NCI-H345 treated with DMSO at 0.1 percent for 48 hours (cell line): ENCODE results near the gene BAZ2A.
A peak's percentile ranks its signal among the peaks of the same experiment; 100 is the strongest.

ENCODE experiments used
- DNase-seq: peaks from one replicate; lab custom pipeline; 2025; ENCODE audit not compliant: unreplicated experiment; lab: John Stamatoyannopoulos, UW

Gene BAZ2A

DNA sequence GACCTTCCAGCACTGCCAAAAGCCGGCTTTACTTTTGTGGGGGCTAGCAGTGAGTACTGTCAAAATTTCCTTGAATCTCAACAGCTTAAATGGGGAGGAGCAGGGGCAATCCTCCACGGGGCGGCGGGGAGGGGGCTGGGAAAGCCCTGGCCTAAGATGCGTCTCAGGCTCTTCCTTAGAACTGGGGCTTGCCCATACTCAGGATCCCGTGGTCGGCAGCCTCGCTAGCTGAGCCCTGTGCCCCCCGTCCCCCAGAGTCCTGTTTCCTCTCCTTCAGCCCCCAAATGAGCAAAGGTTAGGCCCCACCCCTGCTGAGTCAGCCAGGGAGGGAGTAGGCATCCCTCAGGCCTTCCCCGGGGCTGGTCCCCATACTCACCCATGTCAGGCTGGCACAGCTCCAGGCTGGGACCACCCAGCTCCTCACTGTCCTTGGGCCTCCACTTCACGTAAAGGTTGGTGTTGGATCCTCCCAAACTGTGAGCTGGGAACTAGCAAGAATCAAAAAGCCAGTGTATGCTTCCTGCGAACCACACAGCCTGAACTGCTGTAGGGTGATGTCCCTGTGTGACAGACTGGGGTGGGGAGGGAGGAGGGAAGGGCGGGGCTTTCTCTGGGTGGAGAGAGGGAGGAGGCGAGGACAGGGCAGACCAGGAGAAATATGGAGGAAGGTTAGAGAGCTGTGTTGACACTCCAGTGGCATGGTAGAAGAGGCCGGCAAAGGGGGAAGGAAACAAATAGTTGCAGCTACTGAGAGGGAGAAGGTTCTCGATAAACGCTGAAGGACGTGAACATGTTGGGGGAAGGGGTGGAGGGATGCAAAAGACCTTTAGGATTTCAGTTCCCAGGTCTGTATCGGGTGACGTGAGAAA lies 5.9 kb upstream of the BAZ2A start:
- peak; percentile 72 for DNase-seq

DNA sequence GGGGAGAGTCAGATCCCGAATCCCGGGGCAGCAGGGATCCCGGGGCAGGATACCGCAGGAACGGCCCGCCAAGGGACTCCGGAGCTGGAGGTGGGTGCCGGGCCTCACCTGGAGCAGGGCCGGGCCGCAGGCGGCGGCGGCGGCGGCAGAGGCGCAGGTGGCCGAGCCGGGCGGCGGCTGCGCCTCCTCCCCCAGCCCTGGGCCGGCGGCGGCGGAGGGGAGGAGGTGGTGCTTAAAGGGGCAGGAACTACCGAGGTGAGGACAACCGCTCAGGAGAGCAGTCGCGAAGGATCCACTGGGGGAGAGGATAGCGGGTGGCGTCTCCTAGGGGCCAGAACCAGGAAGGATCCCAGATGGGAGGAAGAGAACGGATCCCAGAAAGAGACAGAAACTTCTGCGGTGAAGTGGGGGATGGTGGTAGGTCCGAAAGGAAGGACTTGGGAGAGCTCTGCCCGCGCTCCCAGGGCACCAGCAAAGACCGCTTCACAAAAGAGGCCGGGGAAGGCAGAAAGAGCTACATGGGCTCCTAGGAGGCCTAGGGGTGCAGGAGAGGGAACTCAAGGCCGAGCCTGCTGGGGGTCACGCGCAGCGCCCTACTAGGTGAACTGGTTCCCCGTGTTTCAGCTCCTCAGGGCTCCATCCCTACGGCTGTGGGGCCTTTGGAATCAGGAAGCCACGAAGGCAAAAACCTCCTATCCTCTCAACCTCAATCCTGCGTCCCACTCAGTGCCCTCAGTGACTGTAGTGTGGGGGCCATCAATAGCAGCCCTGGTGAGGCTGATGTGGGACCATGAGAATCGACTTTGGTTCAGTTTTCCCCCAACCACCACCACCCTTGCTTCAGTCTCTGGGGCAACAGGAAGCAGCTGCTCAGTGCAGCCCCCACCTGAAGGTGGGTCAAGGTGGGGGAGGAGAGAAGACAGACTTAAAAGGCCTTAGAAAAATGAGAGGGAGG lies 5.0 kb upstream of the BAZ2A start:
- DNase-seq: peak; percentile 33

DNA sequence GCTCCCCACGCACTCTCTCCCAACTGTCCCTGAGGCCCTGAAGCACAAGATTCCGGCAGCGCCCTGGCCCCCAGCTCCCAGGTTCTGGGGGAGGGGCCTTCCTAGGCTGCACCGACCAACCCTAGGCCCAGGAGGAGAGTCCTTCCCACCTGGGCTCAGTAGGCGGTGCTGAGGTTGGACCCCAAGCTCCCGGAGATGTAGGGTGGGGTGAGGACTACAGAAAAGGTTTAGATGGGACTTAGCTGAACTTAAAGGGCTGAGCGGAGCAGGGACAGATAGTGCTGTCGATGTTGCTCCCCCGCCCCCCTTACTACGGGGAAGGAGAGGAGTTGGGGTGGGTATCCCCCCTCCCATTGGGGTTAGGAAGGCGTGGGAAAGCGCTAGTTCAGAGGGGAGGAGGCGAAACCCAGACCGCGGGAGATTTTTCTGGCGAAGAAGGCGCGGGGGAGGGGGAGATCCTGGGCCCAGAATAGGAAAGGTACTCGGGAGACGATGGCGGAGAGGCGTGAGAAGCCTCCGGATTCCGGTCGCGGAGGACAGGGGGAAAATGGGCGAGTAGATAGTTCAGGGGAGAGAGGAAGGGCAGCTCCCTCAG lies 4.2 kb upstream of the BAZ2A start:
- peak; percentile 36 for DNase-seq

DNA sequence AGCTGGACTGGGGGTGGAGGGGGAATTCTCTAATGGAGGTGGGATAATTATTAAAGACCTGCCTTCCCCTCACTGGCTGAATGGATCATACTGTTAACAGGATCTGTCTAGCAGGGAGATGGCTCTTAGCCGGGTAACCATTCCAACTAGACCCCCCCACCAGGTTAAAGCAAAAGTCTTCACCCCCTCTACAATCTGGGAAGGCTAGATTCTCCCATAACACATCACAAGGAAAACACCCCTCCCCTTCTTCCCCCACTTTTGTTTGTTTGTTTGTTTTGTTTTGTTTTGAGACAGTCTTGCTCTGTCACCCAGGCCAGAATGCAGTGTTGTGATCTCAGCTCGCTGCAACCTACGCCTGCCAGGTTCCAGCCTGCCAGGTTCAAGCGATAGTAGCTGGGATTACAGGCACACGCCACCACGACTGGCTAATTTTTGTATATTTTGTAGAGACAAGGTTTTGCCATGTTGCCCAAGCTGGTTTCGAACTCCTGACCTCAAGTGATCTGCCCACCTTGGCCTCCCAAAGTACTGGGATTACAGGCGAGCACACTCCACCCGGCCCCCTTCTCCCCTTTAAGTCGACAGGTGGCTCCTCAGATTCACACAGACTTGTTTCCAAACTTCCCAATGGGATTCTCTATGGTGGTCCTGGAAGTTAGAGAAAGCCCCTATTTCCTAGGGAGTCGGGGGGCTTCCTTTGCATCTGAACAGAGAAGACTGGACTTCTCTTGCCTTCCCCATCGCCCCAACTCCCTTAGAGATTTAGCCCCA lies 3.5 kb upstream of the BAZ2A start:
- DNase-seq: no peak

DNA sequence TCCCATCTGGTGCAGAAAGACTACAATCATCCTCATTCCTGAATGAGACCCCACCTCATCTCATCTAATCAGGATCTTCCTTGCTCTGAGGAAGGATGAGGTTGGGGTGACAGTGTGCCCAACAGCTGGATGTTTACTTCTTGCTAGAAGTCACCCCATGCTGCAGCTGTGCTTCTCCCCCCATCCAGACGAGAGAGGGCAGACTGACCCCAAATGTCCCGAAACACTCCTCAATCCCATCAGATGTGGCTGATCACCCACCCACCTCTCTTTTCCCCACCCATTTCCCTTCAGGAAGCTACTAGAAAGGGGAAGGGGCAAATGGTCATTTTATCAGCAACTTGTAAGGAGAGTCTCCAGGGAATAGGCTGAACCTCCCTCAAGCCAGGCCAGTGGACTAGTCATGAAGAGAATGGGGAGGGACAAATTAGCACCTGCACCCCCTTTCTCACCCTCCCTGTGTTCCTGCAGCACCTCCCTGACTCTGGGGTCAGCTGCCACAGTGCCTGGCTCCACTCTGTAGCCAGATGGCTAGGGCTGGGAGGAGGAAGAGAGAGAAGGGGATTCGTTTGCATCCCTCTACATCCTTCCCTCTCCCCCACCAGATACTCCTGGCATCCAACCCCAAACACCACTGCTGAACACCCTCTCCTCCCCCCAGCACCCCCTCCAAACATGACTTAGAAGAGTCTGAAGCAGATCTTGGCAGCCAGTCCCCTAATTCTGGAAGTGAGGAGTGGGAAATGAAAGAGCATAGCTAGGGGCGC lies 2.8 kb upstream of the BAZ2A start:
- DNase-seq: no peak

DNA sequence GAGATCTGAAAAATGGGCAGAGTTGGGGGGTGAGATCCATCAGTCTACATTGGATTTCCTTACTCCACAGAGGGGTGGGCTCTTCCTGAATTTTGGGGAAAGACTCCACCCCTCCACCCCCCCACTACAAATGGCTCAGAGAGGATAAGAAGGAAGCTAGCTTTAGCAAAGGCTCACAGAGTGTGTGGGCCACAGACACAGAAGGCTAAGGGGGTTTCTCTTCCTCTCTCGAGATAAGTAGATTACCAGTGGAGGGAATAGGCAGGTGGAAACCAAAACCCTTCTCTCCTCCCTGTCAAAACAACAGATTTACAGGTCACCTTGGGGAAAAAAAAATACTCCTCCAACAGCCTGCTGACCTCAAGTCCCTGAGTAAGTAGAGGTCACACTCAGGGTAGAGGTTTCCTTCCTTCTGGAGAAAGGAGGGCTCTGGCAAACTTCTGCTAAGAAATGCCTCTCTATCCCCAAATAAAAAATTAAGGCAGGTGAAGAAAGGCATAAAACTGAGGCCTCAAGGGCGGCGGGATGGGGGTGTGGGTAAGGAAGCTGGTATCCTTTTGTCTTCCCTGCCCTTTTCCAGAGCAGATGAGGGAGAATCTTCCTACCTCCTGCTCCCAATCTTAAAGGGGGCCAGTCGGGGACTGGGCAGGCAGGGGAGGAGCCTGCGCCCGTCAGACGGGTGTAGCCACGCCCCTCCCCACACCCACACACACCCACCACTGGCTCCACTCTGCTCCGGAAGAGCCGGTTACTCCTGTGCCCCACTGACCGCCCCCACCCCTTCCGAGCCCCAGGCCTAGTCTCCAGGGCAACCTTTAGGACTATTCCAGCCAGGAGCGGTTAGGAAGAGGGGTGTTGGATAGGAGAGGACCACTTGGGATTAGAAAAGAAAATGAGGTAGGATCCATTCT lies 1.9 kb upstream of the BAZ2A start:
- DNase-seq: peak; percentile 16

DNA sequence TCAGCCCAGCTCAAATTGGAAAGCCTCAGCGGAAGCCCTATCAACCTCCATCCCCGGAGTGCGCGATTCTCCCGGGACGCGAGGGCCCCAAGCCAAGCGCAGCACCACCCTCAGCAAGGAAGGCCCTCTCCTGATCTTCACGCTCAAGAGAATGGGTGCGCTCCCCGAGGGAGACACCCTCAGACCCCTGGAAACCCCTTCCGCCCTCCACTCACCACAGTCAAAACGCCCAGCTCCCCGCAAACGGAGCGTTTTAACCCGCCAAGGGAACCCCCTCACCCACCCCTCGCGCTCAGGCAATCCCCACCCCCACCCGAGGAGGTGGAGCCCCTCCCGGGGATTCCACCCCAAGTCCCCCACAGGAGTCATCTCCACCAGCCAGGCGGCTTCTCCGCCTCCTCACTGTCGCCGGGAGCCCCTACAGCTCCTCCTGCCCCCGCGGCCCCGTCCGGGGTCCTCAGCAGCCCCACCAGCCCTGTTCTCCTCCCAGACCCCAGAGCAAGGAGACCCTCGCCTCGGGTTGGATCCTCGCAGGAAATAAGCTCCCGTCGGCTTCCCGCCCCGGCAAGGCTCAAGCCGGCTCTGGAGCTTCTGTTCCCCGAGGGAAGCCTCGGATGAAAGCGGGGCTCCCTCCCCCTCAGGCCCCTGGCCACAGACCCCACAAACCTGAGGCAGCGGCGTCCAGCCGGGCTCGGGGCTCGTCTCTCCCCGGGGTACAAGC lies 507 bp downstream of the BAZ2A start:
- no peak for DNase-seq

DNA sequence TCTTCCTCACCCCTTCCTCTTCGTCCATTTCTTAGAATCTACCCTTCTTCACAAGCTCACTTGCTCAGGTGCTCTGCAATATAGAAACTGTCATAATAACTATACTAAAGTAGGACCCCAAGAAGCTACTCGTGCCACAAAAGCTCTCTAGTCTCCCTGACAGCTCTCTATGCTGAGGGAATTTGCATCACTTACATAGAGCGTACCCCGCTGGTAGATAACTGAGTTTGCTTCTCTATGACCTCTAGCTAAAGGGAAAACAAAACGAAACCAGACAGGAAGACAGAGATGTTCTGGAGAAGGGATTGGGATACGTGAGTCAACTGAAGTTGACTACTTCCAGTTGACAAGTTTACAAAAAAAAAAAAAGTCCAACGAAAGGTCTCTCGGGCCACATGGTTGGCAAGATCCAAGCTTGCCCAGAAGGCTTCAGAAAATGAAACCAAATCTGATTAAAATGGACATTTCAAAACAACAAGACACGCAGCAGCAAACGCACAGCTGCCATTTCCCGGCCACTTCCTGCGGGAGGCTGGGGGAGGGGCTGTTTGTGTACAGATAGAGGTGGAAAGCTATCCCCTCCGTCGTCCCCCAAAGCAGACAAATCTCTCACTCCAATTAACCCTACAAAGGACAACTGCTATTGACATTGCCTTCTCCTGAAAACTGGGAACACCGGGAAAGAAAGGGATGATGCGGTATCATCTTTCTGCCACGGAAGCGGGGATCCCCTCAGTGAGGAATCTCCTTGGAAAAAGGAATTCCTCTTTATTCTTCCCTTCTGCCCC lies 1.3 kb downstream of the BAZ2A start:
- DNase-seq: peak; percentile 38

DNA sequence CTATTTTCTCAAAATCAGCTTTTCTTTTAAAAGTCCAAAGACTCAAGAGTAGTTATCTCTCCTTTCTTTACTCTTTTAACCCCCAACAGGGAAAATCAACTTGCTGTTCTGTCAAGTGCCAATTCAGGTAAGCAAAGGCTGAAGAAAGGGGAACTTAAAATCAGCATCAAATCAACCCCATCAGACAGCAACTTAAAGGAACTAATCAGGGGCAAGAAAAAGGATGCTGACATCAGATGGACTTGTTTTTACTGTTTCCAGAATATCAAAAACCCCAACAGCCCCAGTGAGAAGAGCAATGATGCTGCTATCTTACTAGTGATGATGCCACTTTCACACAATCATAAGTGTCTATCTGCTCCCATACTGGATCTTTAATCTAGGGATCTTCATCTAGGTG lies 3.4 kb downstream of the BAZ2A start:
- DNase-seq: no peak

DNA sequence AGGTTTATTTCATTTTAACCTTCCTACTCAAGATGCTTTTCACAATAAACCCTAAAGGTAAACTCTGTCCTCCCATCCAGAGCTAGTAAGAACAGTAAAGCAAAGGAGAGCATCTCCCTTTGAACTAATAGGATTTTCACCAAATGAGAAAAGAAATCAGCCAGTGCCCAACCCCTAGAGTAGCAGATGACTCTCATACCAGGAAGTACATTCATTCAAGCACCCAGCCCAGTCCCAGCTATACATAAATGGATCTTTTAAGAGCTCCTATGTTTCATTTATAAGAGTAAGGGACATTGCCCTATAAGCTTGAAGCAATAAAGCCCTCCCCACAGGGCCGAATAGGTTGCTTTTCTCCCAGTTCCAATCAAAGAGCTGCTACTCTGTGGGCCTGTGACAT lies 7.6 kb downstream of the BAZ2A start:
- no peak for DNase-seq

DNA sequence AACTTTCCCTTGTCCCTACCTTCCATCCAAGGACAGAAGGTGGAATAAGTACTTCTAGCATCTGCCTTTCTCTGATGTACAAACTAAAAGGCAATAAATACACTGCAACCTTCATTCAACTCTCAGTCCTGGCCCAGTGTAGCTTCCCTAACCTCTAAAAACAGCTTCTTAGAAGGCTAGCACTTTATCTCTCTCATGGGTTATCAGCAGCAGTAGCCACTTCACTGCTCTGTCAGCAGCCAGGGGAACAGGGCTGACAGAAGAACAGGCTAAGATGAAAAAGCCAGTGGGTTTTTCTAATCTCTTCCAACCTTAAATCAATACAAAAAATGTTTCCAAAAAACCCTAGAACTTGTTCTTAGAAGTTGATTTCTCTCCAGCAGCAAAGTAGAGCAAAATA lies 13.2 kb downstream of the BAZ2A start:
- DNase-seq: no peak

DNA sequence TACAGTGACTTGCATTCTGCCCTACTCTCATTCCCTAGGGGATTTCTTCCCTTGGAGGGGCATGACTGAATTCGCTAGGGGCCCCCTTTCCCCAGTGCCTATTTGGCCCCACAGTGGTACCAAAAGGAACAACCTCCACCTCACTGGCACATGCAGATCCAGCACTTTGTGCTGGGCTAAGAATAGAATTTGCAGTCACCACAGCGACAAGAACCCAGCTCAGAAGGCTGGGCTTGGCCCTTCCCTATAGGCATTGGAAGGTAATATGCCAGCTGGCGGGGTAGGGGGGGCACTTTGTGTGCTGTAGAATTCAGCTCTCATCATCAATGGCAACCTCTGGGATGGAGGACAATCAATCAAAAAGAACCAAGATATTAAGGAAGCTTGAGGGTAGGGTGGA lies 13.9 kb downstream of the BAZ2A start:
- no peak for DNase-seq

DNA sequence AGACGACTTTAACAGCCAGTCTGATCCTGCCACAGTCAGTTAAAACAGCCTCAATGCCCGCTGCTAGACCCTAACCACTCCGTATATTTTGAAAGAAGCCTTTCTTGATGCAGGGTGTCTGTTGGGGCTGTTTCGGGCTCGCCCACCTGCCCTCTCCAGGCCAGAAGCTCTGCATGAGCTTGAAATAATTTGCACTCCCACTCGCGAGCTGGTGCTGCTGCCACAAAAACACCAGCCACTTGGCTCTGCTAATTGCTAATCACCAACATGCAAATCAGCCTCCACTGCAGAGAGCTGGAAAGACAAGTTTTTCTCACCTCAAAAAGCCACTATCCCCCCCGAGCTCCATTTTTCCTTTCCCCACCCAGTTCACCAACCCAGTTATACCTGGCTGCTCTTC lies 15.5 kb downstream of the BAZ2A start:
- no peak for DNase-seq

DNA sequence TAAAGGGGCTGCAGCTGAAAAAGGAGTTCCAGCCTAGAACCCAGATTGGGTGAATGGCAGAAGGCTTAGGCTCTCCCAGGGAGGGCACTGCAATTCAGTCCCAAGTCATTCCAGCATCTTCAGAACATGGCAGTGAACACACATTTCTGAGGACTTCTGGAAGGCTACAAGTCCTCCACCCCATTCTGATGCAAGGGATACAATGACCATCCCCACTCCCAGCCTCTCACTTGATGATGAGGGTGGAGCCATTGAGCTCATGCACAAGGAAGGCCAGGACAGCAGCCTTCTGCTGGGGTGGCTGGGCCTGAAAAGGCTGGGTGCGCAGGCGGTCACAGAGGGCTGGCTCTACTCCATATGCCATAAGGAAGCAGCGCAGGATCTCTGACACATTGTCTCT lies 25.8 kb downstream of the BAZ2A start:
- no peak for DNase-seq

DNA sequence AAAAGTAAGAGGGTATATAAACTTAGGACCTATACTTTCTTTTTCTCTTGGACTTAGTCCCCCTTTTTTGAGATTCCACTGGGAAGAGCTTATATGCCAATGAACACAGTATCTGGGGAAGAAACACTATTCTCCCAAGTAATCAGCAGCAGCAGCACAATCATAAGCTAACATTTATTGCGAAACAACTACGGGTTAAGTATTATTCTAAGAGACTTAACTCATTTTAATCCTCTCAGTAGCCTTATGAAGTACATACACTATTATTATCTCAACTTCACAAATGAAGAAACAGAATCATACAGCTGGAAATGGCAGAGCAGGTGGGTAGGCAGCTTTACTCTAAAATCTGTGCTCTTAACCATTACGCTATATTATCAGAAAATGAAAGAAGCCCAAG lies 27.9 kb downstream of the BAZ2A start:
- DNase-seq: no peak

DNA sequence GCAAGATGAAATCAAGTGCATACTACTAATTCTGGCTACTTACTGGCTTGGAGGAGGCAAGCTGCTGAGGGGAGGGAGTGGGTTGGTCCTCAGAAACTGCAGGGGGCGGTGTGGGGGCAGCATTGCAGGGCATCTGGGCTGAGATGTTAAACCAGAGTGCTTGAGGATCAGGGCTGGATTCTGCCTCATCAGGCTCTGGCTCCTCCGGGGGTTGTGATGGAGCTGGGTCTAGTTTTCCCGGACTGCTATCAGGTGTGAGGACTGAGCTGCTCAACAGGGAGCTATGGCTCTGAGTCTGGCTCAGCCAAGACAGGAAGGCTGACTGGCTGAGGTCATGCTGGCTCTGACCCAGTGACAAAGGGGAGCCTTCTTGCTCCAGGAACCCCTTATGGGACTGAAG lies 28.6 kb downstream of the BAZ2A start:
- no peak for DNase-seq

DNA sequence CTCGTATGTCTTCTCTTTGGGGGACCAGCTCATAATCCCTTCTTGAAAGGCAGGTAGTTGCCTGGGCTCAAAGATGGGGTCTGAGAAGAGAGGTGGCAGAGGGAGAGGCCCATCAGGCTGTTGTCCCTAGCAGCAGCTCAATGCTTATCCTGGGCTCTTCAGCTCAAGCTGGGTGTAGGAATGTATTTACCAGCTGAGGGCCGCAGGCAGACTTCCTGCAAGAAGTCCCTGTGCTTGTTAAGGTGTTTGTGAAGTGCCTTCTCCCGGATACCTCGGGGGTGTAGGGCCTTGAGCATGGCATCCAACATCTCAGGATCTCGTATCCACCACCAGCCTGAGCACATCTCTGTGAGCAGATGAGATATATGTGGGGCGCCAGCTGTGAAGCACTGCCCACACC lies 29.4 kb downstream of the BAZ2A start:
- DNase-seq: no peak

DNA sequence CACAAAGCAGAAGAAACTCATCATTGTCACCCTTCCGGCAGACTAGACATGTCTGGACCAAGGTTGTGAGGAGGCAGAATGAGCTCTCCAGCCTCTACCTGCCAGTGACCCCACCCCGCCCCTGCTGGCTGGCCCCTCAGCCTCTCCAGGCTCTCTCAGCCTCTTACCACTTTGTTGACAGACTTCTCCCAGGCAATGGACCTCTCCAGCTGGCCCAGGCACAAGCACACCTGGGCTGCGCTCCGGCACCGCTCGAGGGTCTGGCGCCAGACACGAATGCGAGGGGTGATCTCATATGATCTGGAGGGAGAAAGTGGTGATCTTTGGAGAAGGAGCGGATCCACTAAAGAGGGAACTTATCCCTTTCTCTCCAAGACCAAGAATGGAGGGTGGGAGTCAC lies 30.3 kb downstream of the BAZ2A start:
- DNase-seq: no peak
